Activated CD8-positive, alpha-beta T cell treated with anti-CD3 and anti-CD28 coated beads for 36 hours (primary cell): ENCODE measurements around the gene TCP1. TPM values are rescaled to one million over a fixed set of nuclear protein-coding genes. Genes with fewer than 3 reads are reported as not detected.

Experiments
- ATAC-seq: fragments of 200-7000 bp; cut with Tn5 transposase; one replicate; pipeline ENCODE4 v1.10.0; 2021; ENCODE audit warnings: mild to moderate bottlenecking, moderate library complexity
- CTCF ChIA-PET: fragments of 350-600 bp; sonication (Branson Sonifier 250); formaldehyde crosslinking; loops from one replicate; lab custom pipeline; 2021; ENCODE audit warnings: antibody characterized with exemption; lab: Charles Lee
- POLR2A ChIA-PET: fragments of 350-600 bp; sonication (Branson Sonifier 250); formaldehyde crosslinking; loops from one replicate; lab custom pipeline; 2021; ENCODE audit warnings: antibody characterized with exemption; lab: Charles Lee
- DNase-seq: peaks from one replicate; pipeline ENCODE4 v3.0.0-alpha.2; 2020
- H3K27ac Mint-ChIP-seq: one replicate; pipeline ENCODE4 v1.8.0; 2021; ENCODE audit warnings: mild to moderate bottlenecking, mixed read lengths
- H3K27me3 Mint-ChIP-seq: one replicate; pipeline ENCODE4 v1.8.0; 2021; ENCODE audit warnings: mixed read lengths
- H3K36me3 Mint-ChIP-seq: one replicate; pipeline ENCODE4 v1.8.0; 2021; ENCODE audit warnings: low read depth, mixed read lengths
- H3K4me1 Mint-ChIP-seq: one replicate; pipeline ENCODE4 v1.8.0; 2021; ENCODE audit warnings: low read depth, mixed read lengths
- H3K4me3 Mint-ChIP-seq: one replicate; pipeline ENCODE4 v1.8.0; 2021; ENCODE audit warnings: mild to moderate bottlenecking, moderate library complexity, mixed read lengths
- H3K9me3 Mint-ChIP-seq: one replicate; pipeline ENCODE4 v1.8.0; 2021; ENCODE audit warnings: mixed read lengths
- intact Hi-C: fragments of 100-400 bp; cut with micrococcal nuclease; formaldehyde crosslinking; loops from one replicate; pipeline ENCODE4 v1.10.0; 2022
- total RNA-seq, 2 experiments: library from RNA; stranded (reverse); gene quantifications; one replicate each; pipeline ENCODE4 v1.2.3, GENCODE V29; 2021
- TF ChIP-seq, protein P1 (sequence below): fragments of 200-600 bp; IDR thresholded peaks from one replicate; pipeline ENCODE4 v1.8.0; 2022; ENCODE audit warnings: antibody characterized with exemption, mild to moderate bottlenecking

Gene TCP1
- total RNA-seq, 2 experiments from 2014 or later: 446 to 452 TPM

GRCh38 chr6:159730332-159730676 lies 59.1 kb downstream of the TCP1 start:
- no peaks in the 10 kb centered on the region for H3K27me3 Mint-ChIP-seq
- ATAC-seq: no peak
- intact Hi-C loops: no loop called here
- CTCF ChIA-PET: interaction anchor here (0.9 to 1.5 kb wide), 2 partner anchors 9 to 39 kb away, joined by 3 to 5 read pairs; no protein-coding TSS in a partner anchor
- peak overlapping the region; percentile 85 for H3K4me3 Mint-ChIP-seq
- POLR2A ChIA-PET: interaction anchor here (2.2 to 3.3 kb wide), 2 partner anchors 37 to 59 kb away, joined by 20 to 28 read pairs; partner anchors contain the start of genes MRPL18, SOD2 and TCP1
- H3K4me1 Mint-ChIP-seq: peaks cover 44% of the 10 kb centered on the region
- peaks cover 40% of the 10 kb centered on the region for H3K36me3 Mint-ChIP-seq
- H3K9me3 Mint-ChIP-seq: no peaks in the 10 kb centered on the region
- peak overlapping the region; percentile 57 for H3K27ac Mint-ChIP-seq
- TF ChIP-seq, protein P1, sequence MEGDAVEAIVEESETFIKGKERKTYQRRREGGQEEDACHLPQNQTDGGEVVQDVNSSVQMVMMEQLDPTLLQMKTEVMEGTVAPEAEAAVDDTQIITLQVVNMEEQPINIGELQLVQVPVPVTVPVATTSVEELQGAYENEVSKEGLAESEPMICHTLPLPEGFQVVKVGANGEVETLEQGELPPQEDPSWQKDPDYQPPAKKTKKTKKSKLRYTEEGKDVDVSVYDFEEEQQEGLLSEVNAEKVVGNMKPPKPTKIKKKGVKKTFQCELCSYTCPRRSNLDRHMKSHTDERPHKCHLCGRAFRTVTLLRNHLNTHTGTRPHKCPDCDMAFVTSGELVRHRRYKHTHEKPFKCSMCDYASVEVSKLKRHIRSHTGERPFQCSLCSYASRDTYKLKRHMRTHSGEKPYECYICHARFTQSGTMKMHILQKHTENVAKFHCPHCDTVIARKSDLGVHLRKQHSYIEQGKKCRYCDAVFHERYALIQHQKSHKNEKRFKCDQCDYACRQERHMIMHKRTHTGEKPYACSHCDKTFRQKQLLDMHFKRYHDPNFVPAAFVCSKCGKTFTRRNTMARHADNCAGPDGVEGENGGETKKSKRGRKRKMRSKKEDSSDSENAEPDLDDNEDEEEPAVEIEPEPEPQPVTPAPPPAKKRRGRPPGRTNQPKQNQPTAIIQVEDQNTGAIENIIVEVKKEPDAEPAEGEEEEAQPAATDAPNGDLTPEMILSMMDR: no peak
- DNase-seq: no peak

DNA sequence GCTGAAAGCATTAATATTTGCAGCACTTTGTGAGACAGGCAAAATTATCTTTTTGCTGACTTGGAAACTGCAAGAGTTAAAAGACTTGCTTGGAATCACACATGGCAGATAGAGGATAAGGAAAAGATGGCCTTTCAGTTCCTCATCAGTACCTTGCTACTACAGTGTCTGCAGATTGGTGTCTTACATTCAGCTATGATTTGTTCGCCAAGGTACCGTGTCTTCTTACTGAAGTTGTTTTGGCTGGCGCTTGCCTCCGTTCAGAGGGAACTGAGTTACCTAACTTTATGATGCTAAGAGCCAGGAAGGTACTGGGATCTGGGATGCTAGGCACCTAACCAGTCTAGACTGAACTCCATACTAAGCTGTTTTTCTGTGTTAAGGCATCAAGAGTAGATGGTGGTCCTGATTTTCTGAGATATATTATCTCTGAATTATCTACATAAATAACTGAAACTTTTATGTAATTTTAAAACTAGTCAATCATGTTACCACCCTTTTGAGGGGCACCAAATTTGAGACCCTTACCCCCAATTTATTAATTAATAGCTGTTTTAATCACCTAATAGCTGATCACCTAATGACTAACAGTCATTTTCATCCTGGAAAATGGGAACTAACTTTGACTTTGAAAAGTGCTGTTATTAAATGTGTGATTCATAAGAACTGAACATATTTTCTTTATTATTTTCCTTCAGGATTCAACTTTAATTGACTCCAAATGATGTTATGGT lies 59.6 kb downstream of the TCP1 start:
- TF ChIP-seq, protein P1: no peak
- Mint-ChIP-seq H3K4me1 (peaks cover 49% of the 10 kb centered on the region), H3K27ac (peak overlapping the region; percentile 89), H3K4me3 (peak overlapping the region; percentile 85), H3K36me3 (peaks cover 40% of the 10 kb centered on the region), H3K27me3 (no peaks in the 10 kb centered on the region), H3K9me3 (no peaks in the 10 kb centered on the region)
- ChIA-PET CTCF (interaction anchor here (0.9 to 1.5 kb wide), 4 partner anchors 8 to 38 kb away, joined by 3 to 8 read pairs (median 4); no protein-coding TSS in a partner anchor), POLR2A (interaction anchor here (1.0 to 3.3 kb wide), 6 partner anchors 11 to 60 kb away, joined by 4 to 28 read pairs (median 4); partner anchors contain the start of genes MRPL18, SOD2 and TCP1)
- DNase-seq: no peak
- intact Hi-C loops: loop anchor here (5.0 to 10.0 kb wide), 2 partner anchors 33 to 245 kb away; partner anchors contain the start of gene ACAT2
- no peak for ATAC-seq

- TF ChIP-seq, protein P1: no peak
- DNase-seq: peak; percentile 28
- POLR2A ChIA-PET: interaction anchor here (0.7 to 3.3 kb wide), 10 partner anchors 10 to 254 kb away, joined by 3 to 28 read pairs (median 4); partner anchors contain the start of genes MRPL18, SOD2 and TCP1
- H3K27ac Mint-ChIP-seq: peak overlapping the region; percentile 89
- intact Hi-C loops: loop anchor here (5.0 to 10.0 kb wide), 2 partner anchors 34 to 246 kb away; partner anchors contain the start of gene ACAT2
- peaks cover 46% of the 10 kb centered on the region for H3K4me1 Mint-ChIP-seq
- CTCF ChIA-PET: interaction anchor here (0.8 to 1.5 kb wide), 4 partner anchors 8 to 37 kb away, joined by 3 to 8 read pairs (median 5); no protein-coding TSS in a partner anchor
- peak overlapping the region; percentile 85 for H3K4me3 Mint-ChIP-seq
- H3K36me3 Mint-ChIP-seq: peaks cover 41% of the 10 kb centered on the region
- H3K9me3 Mint-ChIP-seq: no peaks in the 10 kb centered on the region
- H3K27me3 Mint-ChIP-seq: no peaks in the 10 kb centered on the region
- no peak for ATAC-seq
Observed at GRCh38 chr6:159728531-159728964, 60.9 kb downstream of the TCP1 start.

Other genes starting within 250 kb of the TCP1 start
- gene SOD2, start 96.4 kb downstream of the TCP1 start, total RNA-seq: 100 to 1,000 TPM in 1 of 2 experiments, 10 to 100 TPM in 1; 95.5 to 105 TPM
- gene WTAP, start 62.1 kb downstream of the TCP1 start, total RNA-seq: 10 to 100 TPM; 79.9 to 80.6 TPM
- 10 to 100 TPM; 70.8 to 74.1 TPM for gene ACAT2, start 27.6 kb downstream of the TCP1 start, total RNA-seq
- 10 to 100 TPM; 81.8 to 83.5 TPM for gene MRPL18, start 865 bp upstream of the TCP1 start, total RNA-seq
- gene PNLDC1, start 10.7 kb upstream of the TCP1 start, total RNA-seq: under 1 TPM; 0.34 to 0.54 TPM
- not detected for gene MAS1, start 101.4 kb upstream of the TCP1 start, total RNA-seq
- 10 to 100 TPM; 81.7 to 82.4 TPM for gene IGF2R, start 179.5 kb upstream of the TCP1 start, total RNA-seq